ENCODE data around the gene PRDM8.
"Not testable (repeated sequence)": the region's sequence is repeated elsewhere in the genome, so short reads cannot be mapped to it uniquely, and the experiment has no call there.

PRDM8 gene

DNA sequence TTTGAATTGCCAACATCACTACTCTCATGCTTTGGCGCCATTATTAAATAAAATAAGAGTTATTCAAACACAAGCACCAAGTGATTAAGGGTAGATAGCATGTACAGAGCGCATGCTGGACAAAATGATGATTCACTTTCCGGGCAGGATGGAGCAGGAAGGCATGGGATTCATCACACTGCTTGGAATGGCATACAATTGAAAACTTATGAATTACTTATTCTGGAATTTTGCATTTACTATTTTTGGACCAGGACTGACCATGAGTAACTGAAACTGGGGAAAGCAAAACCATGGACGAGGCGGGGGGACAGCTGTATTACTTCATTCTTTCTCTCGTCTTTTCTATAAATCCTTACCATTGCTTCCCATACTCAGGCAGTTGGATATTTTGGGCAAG lies 40.7 kb downstream of the PRDM8 start:
- H3K9ac ChIP-seq (ENCODE audit: low read length in 5 of 5): no peak overlapping the region
- no peak overlapping the region for H3K4me3 ChIP-seq (ENCODE audit: low read depth in 1 of 5, low read length in 5 of 5)
- H3K4me1 ChIP-seq (ENCODE audit: control insufficient read depth in 5 of 5, insufficient read depth in 5 of 5, low read length in 5 of 5): no peaks in the 10 kb centered on the region
- H3K27me3 ChIP-seq (ENCODE audit: control insufficient read depth in 5 of 5, insufficient read depth in 4 of 5, low read length in 5 of 5): peaks cover 0 to 4% (median 0%) of the 10 kb centered on the region in 5 donors
- H3K27ac ChIP-seq (ENCODE audit: low read depth, low read length): no peak overlapping the region
- no peaks in the 10 kb centered on the region for H3K9me3 ChIP-seq (ENCODE audit: control insufficient read depth in 5 of 5, low read length in 5 of 5)
- no peaks in the 10 kb centered on the region for H3K36me3 ChIP-seq (ENCODE audit: control insufficient read depth in 5 of 5, insufficient read depth in 5 of 5, low read length in 5 of 5)

DNA sequence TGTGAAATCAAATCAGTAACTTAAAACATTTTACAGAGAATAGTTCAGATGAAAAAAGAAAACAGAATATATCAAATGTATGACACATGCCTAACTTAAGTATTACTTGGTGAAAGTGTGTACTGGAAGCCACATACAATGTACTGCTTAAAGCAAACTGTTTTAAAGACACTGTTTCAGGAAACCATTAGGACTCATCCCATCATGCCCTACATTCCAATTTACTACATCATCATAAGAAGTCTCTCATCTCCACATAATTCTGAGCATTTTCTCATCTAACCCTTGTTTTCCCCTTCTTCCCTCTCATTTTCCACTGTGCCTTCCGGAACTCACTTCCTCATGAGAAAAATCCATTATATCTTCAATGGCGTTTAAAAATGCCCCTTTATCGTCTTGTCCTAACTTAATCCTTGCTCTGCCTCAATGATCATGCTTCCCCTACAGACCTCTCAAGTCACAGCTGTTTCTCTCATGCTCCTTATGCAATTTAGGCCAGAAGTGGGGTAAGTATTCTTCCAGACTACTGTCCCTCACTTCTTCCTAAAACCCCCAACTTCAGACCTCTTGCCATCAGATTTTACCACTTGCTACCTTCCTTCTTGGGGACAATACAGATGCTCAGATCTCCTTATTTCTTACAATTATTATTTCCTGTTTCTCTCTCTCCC lies 42.3 kb downstream of the PRDM8 start:
- no peaks in the 10 kb centered on the region for H3K4me1 ChIP-seq (ENCODE audit: control insufficient read depth in 5 of 5, insufficient read depth in 5 of 5, low read length in 5 of 5)
- H3K36me3 ChIP-seq (ENCODE audit: control insufficient read depth in 5 of 5, insufficient read depth in 5 of 5, low read length in 5 of 5): no peaks in the 10 kb centered on the region
- peaks cover 0 to 9% (median 4%) of the 10 kb centered on the region in 5 donors for H3K27me3 ChIP-seq (ENCODE audit: control insufficient read depth in 5 of 5, insufficient read depth in 4 of 5, low read length in 5 of 5)

DNA sequence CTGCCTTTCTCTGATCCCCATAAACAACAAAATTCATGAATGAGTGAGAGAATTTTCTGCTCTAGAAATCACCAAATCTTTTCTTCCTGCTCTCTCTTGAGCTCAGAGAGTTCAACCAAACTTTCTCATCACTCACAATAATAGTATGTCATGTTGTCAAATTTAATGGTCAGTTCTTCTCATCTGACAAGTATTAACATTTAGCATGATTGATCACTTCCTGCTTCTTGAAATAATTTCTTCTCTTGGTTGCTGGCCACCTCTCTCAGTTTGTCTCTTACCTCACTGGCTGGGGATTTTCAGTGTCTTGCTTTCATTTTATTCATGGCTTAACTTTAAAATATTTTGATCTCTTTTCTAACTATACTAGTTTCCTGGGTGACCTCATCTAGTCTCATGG lies 43.7 kb downstream of the PRDM8 start:
- Histone ChIP-seq H3K27ac (ENCODE audit: low read depth, low read length) (no peak overlapping the region), H3K9me3 (ENCODE audit: control insufficient read depth in 5 of 5, low read length in 5 of 5) (no peaks in the 10 kb centered on the region), H3K9ac (ENCODE audit: low read length in 5 of 5) (no peak overlapping the region), H3K4me3 (ENCODE audit: low read depth in 1 of 5, low read length in 5 of 5) (no peak overlapping the region), H3K4me1 (ENCODE audit: control insufficient read depth in 5 of 5, insufficient read depth in 5 of 5, low read length in 5 of 5) (no peaks in the 10 kb centered on the region), H3K27me3 (ENCODE audit: control insufficient read depth in 5 of 5, insufficient read depth in 4 of 5, low read length in 5 of 5) (peaks cover 0 to 9% (median 4%) of the 10 kb centered on the region in 5 donors), H3K36me3 (ENCODE audit: control insufficient read depth in 5 of 5, insufficient read depth in 5 of 5, low read length in 5 of 5) (no peaks in the 10 kb centered on the region)

More for the DNA sequence above, 42.3 kb downstream of the PRDM8 start:
- no peaks in the 10 kb centered on the region for H3K9me3 ChIP-seq (ENCODE audit: control insufficient read depth in 5 of 5, low read length in 5 of 5)
- H3K27ac ChIP-seq (ENCODE audit: low read depth, low read length): no peak overlapping the region
- no peak overlapping the region for H3K4me3 ChIP-seq (ENCODE audit: low read depth in 1 of 5, low read length in 5 of 5)
- H3K9ac ChIP-seq (ENCODE audit: low read length in 5 of 5): no peak overlapping the region

DNA sequence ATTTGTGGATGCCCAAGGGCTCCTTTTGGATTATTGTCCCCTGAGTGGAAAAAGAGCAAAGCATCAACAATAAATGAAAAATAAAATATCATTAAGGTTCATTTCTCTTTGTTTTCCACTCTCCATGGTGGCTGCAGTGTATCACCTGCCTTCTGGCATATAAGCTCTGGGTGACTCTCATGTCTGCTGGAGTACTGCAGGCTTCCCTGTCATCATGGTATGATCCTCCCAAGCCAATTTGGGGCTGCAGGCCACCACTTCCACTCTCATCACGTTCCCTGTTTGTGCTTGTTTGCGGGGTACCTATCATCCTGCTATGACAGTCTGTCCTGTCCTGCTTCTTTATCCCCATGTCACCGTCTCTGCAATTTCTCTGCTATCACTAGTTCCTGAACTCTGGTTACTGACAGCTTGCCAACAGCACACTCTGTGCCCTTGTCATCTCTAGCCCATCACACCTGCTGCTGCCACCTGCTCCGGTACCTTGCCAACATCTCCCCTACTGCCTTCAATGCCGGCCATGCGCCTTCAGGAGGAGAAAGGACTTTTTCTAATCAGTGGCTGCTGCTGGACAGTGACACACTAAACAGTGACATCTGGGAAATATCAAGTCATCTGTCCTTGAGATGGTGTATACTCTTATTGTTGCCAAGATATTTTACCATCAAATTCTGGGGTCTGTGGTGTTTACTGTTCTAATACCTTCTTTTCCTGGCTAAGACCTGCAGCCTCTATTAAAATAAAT lies 46.1 kb downstream of the PRDM8 start:
- no peak overlapping the region for H3K9ac ChIP-seq (ENCODE audit: low read length in 5 of 5)
- H3K27me3 ChIP-seq (ENCODE audit: control insufficient read depth in 5 of 5, insufficient read depth in 4 of 5, low read length in 5 of 5): peaks cover 0 to 6% (median 4%) of the 10 kb centered on the region in 5 donors
- no peaks in the 10 kb centered on the region for H3K36me3 ChIP-seq (ENCODE audit: control insufficient read depth in 5 of 5, insufficient read depth in 5 of 5, low read length in 5 of 5)
- no peaks in the 10 kb centered on the region for H3K4me1 ChIP-seq (ENCODE audit: control insufficient read depth in 5 of 5, insufficient read depth in 5 of 5, low read length in 5 of 5)
- H3K4me3 ChIP-seq (ENCODE audit: low read depth in 1 of 5, low read length in 5 of 5): no peak overlapping the region
- H3K27ac ChIP-seq (ENCODE audit: low read depth, low read length): no peak overlapping the region
- no peaks in the 10 kb centered on the region for H3K9me3 ChIP-seq (ENCODE audit: control insufficient read depth in 5 of 5, low read length in 5 of 5)

DNA sequence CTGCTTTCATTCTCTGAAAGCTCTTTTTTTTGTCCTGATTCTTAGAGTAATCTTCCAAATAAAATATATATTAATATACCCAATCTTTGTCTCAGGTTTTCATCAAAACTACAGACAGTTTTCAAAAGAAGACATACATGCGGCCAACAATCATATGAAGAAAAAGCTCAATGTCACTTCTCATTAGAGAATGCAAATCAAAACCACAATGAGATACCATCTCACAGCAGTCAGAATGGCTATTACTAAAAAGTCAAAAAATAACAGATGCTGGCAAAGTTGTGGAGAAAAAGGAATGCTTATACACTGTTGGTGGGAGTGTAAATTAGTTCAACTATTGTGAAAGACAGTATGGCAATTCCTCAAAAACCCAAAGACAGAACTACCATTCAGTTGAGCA lies 50.2 kb downstream of the PRDM8 start:
- H3K27ac ChIP-seq (ENCODE audit: low read depth, low read length); H3K27me3 ChIP-seq (ENCODE audit: control insufficient read depth in 5 of 5, insufficient read depth in 4 of 5, low read length in 5 of 5); H3K4me3 ChIP-seq (ENCODE audit: low read depth in 1 of 5, low read length in 5 of 5); H3K36me3 ChIP-seq (ENCODE audit: control insufficient read depth in 5 of 5, insufficient read depth in 5 of 5, low read length in 5 of 5); H3K4me1 ChIP-seq (ENCODE audit: control insufficient read depth in 5 of 5, insufficient read depth in 5 of 5, low read length in 5 of 5); H3K9me3 ChIP-seq (ENCODE audit: control insufficient read depth in 5 of 5, low read length in 5 of 5); H3K9ac ChIP-seq (ENCODE audit: low read length in 5 of 5): not testable (repeated sequence)

DNA sequence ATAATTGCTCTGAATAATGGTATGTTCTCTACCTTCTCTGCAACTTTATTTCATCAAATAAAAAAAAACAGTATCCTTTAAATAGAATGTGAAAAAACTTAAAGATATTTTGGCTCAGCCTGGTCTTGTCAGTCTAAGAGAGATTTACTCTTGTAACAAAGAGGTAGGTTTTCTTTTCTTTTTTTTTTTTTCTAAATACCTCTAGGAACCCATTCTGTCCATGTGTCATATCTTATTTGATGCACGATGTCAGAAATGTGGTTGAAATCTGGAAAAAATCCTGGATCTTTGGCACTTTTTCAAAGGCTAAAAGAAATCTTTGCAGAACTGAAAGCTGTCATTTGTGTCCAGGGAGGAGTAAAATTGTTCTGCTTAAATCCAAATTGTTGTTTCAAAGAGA lies 51.8 kb downstream of the PRDM8 start:
- Histone ChIP-seq H3K9ac (ENCODE audit: low read length in 5 of 5) (no peak overlapping the region), H3K36me3 (ENCODE audit: control insufficient read depth in 5 of 5, insufficient read depth in 5 of 5, low read length in 5 of 5) (no peaks in the 10 kb centered on the region), H3K27me3 (ENCODE audit: control insufficient read depth in 5 of 5, insufficient read depth in 4 of 5, low read length in 5 of 5) (no peaks in the 10 kb centered on the region), H3K9me3 (ENCODE audit: control insufficient read depth in 5 of 5, low read length in 5 of 5) (no peaks in the 10 kb centered on the region), H3K4me3 (ENCODE audit: low read depth in 1 of 5, low read length in 5 of 5) (no peak overlapping the region), H3K4me1 (ENCODE audit: control insufficient read depth in 5 of 5, insufficient read depth in 5 of 5, low read length in 5 of 5) (no peaks in the 10 kb centered on the region), H3K27ac (ENCODE audit: low read depth, low read length) (no peak overlapping the region)

DNA sequence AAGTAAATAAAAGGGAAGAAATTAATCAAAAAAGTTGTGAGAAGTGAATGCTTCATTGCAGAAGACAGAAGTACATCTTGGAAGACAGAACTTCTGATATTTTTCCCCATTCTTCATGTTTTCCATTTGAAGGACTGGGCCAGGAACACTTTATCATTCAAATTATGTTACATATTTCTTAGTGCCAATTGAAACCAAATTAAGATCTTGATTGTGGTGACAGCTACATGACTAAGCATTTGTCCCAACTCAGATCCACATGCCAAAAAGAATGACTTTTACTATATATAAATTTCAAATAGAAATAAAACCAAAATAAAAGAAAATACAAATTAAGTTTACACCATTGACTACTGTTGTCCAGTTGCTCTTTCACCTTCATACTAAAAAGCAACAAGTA lies 55.1 kb downstream of the PRDM8 start:
- no peaks in the 10 kb centered on the region for H3K4me1 ChIP-seq (ENCODE audit: control insufficient read depth in 5 of 5, insufficient read depth in 5 of 5, low read length in 5 of 5)
- no peak overlapping the region for H3K4me3 ChIP-seq (ENCODE audit: low read depth in 1 of 5, low read length in 5 of 5)
- no peak overlapping the region for H3K9ac ChIP-seq (ENCODE audit: low read length in 5 of 5)
- H3K27ac ChIP-seq (ENCODE audit: low read depth, low read length): no peak overlapping the region
- no peaks in the 10 kb centered on the region for H3K36me3 ChIP-seq (ENCODE audit: control insufficient read depth in 5 of 5, insufficient read depth in 5 of 5, low read length in 5 of 5)
- peaks cover 0 to 5% (median 2%) of the 10 kb centered on the region in 5 donors for H3K27me3 ChIP-seq (ENCODE audit: control insufficient read depth in 5 of 5, insufficient read depth in 4 of 5, low read length in 5 of 5)
- no peaks in the 10 kb centered on the region for H3K9me3 ChIP-seq (ENCODE audit: control insufficient read depth in 5 of 5, low read length in 5 of 5)

DNA sequence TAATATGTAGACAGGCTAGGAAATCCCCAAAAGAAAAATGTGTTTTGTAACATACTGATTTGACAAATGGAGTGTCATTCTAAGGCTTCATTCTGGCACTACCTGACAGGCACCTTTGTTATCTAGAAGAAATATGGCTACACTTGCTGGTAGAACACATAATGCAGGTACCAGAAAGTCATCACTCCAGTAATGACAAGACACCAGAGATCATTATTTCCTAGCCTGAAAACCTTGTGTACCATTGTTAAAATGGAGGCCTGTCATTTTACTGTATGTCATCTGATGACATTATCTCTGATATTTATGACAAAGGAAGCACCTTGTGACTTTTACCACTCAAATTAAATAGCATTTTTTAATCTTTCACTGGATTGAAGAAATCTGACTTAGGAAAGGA lies 55.6 kb downstream of the PRDM8 start:
- no peaks in the 10 kb centered on the region for H3K4me1 ChIP-seq (ENCODE audit: control insufficient read depth in 5 of 5, insufficient read depth in 5 of 5, low read length in 5 of 5)
- H3K27me3 ChIP-seq (ENCODE audit: control insufficient read depth in 5 of 5, insufficient read depth in 4 of 5, low read length in 5 of 5): peaks cover 0 to 5% (median 2%) of the 10 kb centered on the region in 5 donors
- H3K9ac ChIP-seq (ENCODE audit: low read length in 5 of 5): no peak overlapping the region
- no peaks in the 10 kb centered on the region for H3K9me3 ChIP-seq (ENCODE audit: control insufficient read depth in 5 of 5, low read length in 5 of 5)
- no peaks in the 10 kb centered on the region for H3K36me3 ChIP-seq (ENCODE audit: control insufficient read depth in 5 of 5, insufficient read depth in 5 of 5, low read length in 5 of 5)
- no peak overlapping the region for H3K4me3 ChIP-seq (ENCODE audit: low read depth in 1 of 5, low read length in 5 of 5)
- H3K27ac ChIP-seq (ENCODE audit: low read depth, low read length): no peak overlapping the region

DNA sequence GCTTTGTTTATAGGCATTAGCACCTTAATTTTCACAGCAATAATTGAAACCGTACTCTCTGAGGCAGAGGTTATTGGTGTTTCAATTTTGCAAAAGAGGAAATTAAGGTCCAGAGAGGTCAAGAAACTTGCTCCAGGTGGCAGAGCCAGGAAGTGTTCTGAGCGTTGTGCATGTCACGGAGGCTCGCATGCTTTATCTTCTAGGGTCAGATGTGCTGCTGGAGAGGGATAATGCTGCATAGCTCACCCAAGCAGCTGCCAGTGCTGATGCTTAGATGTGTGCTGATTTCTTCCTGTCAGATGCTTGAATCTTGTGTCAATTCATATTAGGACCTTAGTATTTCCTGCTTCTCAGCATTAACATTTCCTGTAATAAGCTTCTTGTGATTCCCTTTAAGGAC lies 56.2 kb downstream of the PRDM8 start:
- no peaks in the 10 kb centered on the region for H3K36me3 ChIP-seq (ENCODE audit: control insufficient read depth in 5 of 5, insufficient read depth in 5 of 5, low read length in 5 of 5)
- no peak overlapping the region for H3K9ac ChIP-seq (ENCODE audit: low read length in 5 of 5)
- H3K4me3 ChIP-seq (ENCODE audit: low read depth in 1 of 5, low read length in 5 of 5): no peak overlapping the region
- H3K4me1 ChIP-seq (ENCODE audit: control insufficient read depth in 5 of 5, insufficient read depth in 5 of 5, low read length in 5 of 5): no peaks in the 10 kb centered on the region
- H3K9me3 ChIP-seq (ENCODE audit: control insufficient read depth in 5 of 5, low read length in 5 of 5): no peaks in the 10 kb centered on the region
- peaks cover 0 to 5% (median 2%) of the 10 kb centered on the region in 5 donors for H3K27me3 ChIP-seq (ENCODE audit: control insufficient read depth in 5 of 5, insufficient read depth in 4 of 5, low read length in 5 of 5)
- no peak overlapping the region for H3K27ac ChIP-seq (ENCODE audit: low read depth, low read length)

Measured in subcutaneous abdominal adipose tissue (tissue), 5 donors.